ENCODE results near the gene OLFM4. TPM values are rescaled to one million over a fixed set of nuclear protein-coding genes. Genes with fewer than 3 reads are reported as not detected.

Gene OLFM4
- total RNA-seq, 1 experiment from 2014 or later = 0.12 TPM

DNA sequence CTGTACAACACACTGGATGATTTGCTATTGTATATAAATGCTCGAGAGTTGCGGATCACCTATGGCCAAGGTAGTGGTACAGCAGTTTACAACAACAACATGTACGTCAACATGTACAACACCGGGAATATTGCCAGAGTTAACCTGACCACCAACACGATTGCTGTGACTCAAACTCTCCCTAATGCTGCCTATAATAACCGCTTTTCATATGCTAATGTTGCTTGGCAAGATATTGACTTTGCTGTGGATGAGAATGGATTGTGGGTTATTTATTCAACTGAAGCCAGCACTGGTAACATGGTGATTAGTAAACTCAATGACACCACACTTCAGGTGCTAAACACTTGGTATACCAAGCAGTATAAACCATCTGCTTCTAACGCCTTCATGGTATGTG, 21.5 kb downstream of the OLFM4 start (continued):
- TF ChIP-seq, protein P1, sequence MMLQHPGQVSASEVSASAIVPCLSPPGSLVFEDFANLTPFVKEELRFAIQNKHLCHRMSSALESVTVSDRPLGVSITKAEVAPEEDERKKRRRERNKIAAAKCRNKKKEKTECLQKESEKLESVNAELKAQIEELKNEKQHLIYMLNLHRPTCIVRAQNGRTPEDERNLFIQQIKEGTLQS (IDR thresholded peaks at IDR 0.05) = no peak
- TF ChIP-seq SRF (IDR thresholded peaks at IDR 0.05; ENCODE audit: low read depth) (no peak), JUND (IDR thresholded peaks at IDR 0.05) (no peak), TCF7L2 (IDR thresholded peaks at IDR 0.05; ENCODE audit: borderline replicate concordance, extremely low read depth, insufficient read depth, insufficient read length) (no peak), SP1 (IDR thresholded peaks at IDR 0.05; ENCODE audit: low read depth) (no peak), EGR1 (IDR thresholded peaks at IDR 0.05; ENCODE audit: low read depth) (no peak), YY1 (IDR thresholded peaks at IDR 0.05; ENCODE audit: extremely low read depth, insufficient replicate concordance, low read depth, low read length) (no peak), EZH2phosphoT487 (IDR thresholded peaks at IDR 0.05; ENCODE audit: borderline replicate concordance) (no peak), POLR2A (IDR thresholded peaks at IDR 0.05; ENCODE audit: borderline replicate concordance, extremely low read depth, insufficient read depth, insufficient read length) (no peak), CBX3 (IDR thresholded peaks at IDR 0.05; ENCODE audit: low read depth) (no peak), ZNF274 (IDR thresholded peaks at IDR 0.05; ENCODE audit: low read depth, low read length) (no peak), ELF1 (IDR thresholded peaks at IDR 0.05; ENCODE audit: borderline replicate concordance, low read depth) (no peak)
- TF ChIP-seq, protein P2, sequence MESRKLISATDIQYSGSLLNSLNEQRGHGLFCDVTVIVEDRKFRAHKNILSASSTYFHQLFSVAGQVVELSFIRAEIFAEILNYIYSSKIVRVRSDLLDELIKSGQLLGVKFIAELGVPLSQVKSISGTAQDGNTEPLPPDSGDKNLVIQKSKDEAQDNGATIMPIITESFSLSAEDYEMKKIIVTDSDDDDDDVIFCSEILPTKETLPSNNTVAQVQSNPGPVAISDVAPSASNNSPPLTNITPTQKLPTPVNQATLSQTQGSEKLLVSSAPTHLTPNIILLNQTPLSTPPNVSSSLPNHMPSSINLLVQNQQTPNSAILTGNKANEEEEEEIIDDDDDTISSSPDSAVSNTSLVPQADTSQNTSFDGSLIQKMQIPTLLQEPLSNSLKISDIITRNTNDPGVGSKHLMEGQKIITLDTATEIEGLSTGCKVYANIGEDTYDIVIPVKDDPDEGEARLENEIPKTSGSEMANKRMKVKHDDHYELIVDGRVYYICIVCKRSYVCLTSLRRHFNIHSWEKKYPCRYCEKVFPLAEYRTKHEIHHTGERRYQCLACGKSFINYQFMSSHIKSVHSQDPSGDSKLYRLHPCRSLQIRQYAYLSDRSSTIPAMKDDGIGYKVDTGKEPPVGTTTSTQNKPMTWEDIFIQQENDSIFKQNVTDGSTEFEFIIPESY (IDR thresholded peaks at IDR 0.05; ENCODE audit: extremely low read depth, insufficient replicate concordance, low read length) = no peak

DNA sequence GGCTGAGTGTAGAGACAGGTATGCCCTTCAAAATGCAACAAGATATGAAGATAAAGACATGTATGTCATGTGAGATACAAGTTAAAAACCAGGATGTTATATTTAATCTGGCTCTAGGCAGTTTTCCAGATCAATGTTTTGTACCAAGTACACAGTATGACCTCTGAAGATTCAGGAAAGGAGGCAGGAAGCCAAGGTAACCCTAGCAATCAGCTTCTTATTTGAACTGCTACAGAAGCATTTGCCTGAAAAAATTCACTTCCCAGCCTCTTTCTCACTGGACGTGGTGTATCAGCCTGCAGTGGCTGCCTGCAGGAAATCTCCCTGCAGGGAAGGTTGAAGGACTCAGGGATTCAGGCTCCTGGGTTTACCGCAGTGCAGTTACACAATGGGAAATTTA, 24.1 kb downstream of the OLFM4 start:
- no peak overlapping the region for H3K4me3 ChIP-seq (replicated peaks in 1 of 2; ENCODE audit: low read depth in 1 of 2, low read length in 2 of 2)
- no peak overlapping the region for H3K9ac ChIP-seq (ENCODE audit: low read length)
- no peaks in the 10 kb centered on the region for H3K36me3 ChIP-seq (ENCODE audit: control insufficient read depth in 1 of 2, insufficient read depth in 2 of 2, low read length in 2 of 2)
- no TSS peak for BruUV-seq (replicated peaks)
- no peak for ATAC-seq
- RAD21 ChIA-PET (ENCODE audit: low non-redundant PET in 1 of 2, low total read pairs in 2 of 2, uncharacterized antibody in 2 of 2, unreplicated experiment in 2 of 2) = no interaction called here
- no peaks in the 10 kb centered on the region for H3K79me2 ChIP-seq (ENCODE audit: insufficient read depth, low read length)
- no peaks in the 10 kb centered on the region for H3K4me1 ChIP-seq (ENCODE audit: control insufficient read depth in 1 of 2, insufficient read depth in 2 of 2, low read length in 2 of 2)
- TF ChIP-seq EGR1 (IDR thresholded peaks at IDR 0.05; ENCODE audit: low read depth) = no peak
- no peaks in the 10 kb centered on the region for H3K27me3 ChIP-seq (ENCODE audit: insufficient read depth, low read length)
- DNase-seq (ENCODE audit: low read depth, low spot score) = no peak
- H3K9me3 ChIP-seq (ENCODE audit: control insufficient read depth in 1 of 2, insufficient read depth in 1 of 2, low read depth in 1 of 2, low read length in 2 of 2) = no peaks in the 10 kb centered on the region
- H3K27ac ChIP-seq (ENCODE audit: low read depth, low read length) = no peak overlapping the region
- intact Hi-C loops (cut with micrococcal nuclease) = no loop called here
- CTCF ChIA-PET = no interaction called here
- H3K9me2 ChIP-seq (ENCODE audit: insufficient read depth) = no peaks in the 10 kb centered on the region
- H2AFZ ChIP-seq (ENCODE audit: low read depth, low read length, poor library complexity, severe bottlenecking) = no peak overlapping the region
- no peak overlapping the region for H3K4me2 ChIP-seq (ENCODE audit: low read length)
- no peaks in the 10 kb centered on the region for H4K20me1 ChIP-seq (ENCODE audit: insufficient read depth)
- POLR2A ChIA-PET = no interaction called here

Measured in HCT116 (cell line).